ENCODE results near the gene NBPF14.
"Not testable (repeated sequence)": the region's sequence is repeated elsewhere in the genome, so short reads cannot be mapped to it uniquely, and the experiment has no call there.

NBPF14 gene

DNA sequence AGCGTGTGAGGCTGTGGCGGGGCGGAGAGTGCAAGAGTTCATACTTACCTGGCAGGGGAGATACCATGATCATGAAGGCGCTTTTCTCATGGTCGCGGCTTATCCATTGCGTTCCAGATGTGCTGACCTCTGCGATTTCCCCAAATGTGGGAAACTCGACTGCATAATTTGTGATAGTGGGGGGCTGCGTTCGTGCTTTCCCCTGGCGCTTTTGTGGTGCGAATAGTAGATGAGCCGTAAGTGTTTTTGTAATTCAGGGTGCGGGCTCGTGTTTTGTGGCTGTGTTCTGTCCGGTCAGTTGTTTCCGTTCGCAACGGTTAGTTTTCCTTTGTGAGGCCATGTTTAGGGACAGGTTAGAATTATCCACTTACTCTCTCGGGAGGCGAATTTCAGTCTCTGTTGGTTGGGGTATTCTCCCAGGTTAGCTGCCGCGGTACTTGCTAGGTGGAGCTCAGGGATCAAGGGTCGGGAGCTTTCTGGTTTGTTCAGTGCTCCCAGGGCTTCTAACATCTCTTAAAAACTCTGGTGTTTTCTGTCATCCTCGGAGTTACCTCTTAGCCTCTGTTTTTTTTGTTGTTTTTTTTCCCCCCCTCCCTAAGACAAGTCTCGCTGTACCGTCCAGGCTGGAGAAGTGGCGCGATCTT, 73.1 kb downstream of the NBPF14 start:
- H3K27ac Mint-ChIP-seq (ENCODE audit: low read depth), result peak overlapping the region; percentile 99
- peak; percentile 68 for ATAC-seq (replicated peaks; ENCODE audit: extremely low read depth, poor library complexity, severe bottlenecking)
- H3K4me3 Mint-ChIP-seq, result peak overlapping the region; percentile 95
- peaks cover 11% of the 10 kb centered on the region for H3K4me1 Mint-ChIP-seq
- peaks cover 16% of the 10 kb centered on the region for H3K36me3 Mint-ChIP-seq (ENCODE audit: insufficient read depth)
- H3K27me3 Mint-ChIP-seq, H3K9me3 Mint-ChIP-seq: not testable (repeated sequence)
- DNase-seq (ENCODE audit: low spot score in 2 of 2), result peak; percentile 74 to 90

GRCh38 chr1:148522072-148522471, 73.7 kb downstream of the NBPF14 start:
- Mint-ChIP-seq H3K4me3 (peak overlapping the region; percentile 95), H3K4me1 (peaks cover 11% of the 10 kb centered on the region), H3K27ac (ENCODE audit: low read depth) (peak overlapping the region; percentile 99), H3K36me3 (ENCODE audit: insufficient read depth) (peaks cover 16% of the 10 kb centered on the region)
- H3K9me3 Mint-ChIP-seq, H3K27me3 Mint-ChIP-seq: not testable (repeated sequence)
- ATAC-seq (replicated peaks; ENCODE audit: extremely low read depth, poor library complexity, severe bottlenecking) (peak; percentile 44), DNase-seq (ENCODE audit: low spot score in 2 of 2) (peak; percentile 60 to 74)

DNA sequence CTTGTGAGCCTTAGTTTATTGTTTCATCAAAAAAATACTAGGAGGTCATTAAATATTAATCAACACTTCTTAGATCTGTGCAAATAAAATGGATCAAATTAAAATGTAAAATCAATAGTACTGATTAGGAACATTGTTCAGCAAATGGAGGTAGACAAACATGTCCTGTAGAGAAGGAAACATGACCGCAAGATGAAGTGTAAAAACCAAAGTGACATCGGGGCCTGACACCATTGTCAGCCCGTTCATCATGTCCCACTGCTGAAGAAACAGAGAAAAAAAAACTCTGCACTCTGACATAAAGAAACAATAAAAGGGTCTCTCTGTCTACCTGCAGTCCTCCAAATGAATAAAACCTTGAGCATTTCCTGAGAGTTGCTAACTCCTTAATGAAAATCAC, 81.5 kb downstream of the NBPF14 start:
- not testable (repeated sequence) for H3K4me1 Mint-ChIP-seq; H3K9me3 Mint-ChIP-seq; DNase-seq (ENCODE audit: low spot score in 2 of 2); H3K4me3 Mint-ChIP-seq; H3K36me3 Mint-ChIP-seq (ENCODE audit: insufficient read depth); H3K27ac Mint-ChIP-seq (ENCODE audit: low read depth); H3K27me3 Mint-ChIP-seq
- peak; percentile 65 for ATAC-seq (replicated peaks; ENCODE audit: extremely low read depth, poor library complexity, severe bottlenecking)

DNA sequence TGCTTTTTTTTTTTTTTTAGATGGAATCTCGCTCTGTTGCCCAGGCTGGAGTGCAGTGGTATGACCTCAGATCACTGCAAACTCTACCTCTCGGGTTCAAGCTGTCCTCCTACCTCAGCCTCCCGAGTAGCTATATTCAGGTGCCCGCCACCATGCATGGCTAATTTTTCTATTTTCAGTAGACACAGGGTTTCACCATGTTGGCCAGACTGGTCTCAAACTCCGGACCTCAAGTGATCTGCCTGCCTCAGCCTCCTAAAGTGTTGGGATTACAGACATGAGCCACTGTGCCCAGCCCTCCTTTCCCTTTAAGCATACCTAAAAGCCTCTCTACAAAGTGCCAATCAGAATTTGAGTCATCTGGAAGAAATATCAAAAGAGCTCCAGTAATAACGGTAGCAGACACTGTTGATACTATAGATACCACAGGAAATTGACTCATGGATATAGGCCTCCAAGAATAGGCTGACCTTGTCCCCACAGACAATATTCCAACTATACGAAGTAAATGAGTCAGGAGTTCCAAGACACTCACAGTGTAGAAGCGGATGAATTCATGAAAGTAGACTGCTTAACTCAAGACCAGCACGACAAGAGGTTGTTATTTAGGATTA, 83.1 kb downstream of the NBPF14 start:
- not testable (repeated sequence) for ATAC-seq (replicated peaks; ENCODE audit: extremely low read depth, poor library complexity, severe bottlenecking); H3K9me3 Mint-ChIP-seq; H3K27ac Mint-ChIP-seq (ENCODE audit: low read depth); H3K27me3 Mint-ChIP-seq; H3K4me1 Mint-ChIP-seq; H3K4me3 Mint-ChIP-seq; DNase-seq (ENCODE audit: low spot score in 2 of 2); H3K36me3 Mint-ChIP-seq (ENCODE audit: insufficient read depth)

DNA sequence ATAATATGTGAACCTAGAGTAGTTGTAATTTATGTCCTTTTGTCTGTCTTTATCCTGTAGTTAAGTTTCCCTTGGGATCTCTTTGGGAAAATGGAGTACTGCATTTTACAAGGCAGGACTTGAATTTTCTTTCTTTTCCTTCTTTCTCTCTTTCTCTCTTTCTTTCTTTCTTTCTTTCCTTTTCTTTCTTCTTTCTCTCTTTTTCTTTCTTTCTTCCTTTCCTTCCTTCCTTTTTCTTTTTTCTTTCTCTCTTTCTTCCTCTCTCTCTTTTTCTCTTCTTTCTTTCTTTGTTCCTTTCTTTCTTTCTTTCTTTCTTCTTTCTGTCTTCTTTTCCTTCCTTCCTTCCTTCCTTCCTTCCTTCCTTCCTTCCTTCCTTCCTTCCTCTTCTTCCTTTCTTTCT, 101.9 kb downstream of the NBPF14 start:
- not testable (repeated sequence) for H3K9me3 Mint-ChIP-seq; ATAC-seq (replicated peaks; ENCODE audit: extremely low read depth, poor library complexity, severe bottlenecking); H3K4me1 Mint-ChIP-seq; H3K27me3 Mint-ChIP-seq; H3K4me3 Mint-ChIP-seq; DNase-seq (ENCODE audit: low spot score in 2 of 2); H3K36me3 Mint-ChIP-seq (ENCODE audit: insufficient read depth)
- H3K27ac Mint-ChIP-seq (ENCODE audit: low read depth), result peak overlapping the region; percentile 73

DNA sequence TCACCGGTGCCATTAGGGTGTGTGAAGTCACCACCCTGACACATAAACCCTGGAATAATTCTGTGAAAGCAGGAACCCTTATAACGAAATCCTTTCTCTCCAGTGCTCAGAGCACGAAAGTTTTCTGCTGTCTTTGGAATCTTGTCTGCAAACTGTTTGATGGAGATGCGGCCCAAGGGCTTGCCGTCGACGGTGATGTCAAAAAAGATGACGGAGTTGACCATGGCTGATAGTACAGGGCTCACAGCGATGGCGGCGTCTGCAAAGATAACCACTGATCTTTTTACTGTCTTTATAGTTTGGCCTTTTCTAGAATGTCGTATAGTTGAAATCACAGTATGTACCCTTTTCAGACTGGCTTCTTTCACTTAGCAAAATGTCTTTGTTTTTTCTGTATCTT, 112.8 kb downstream of the NBPF14 start, which contains the start of gene PPIAL4G:
Gene PPIAL4G (minus strand): TSS at position 274 of the 400 bp plus-strand sequence. CDS start 50 bp downstream, at position 224.
- H3K4me3 Mint-ChIP-seq; H3K9me3 Mint-ChIP-seq; DNase-seq (ENCODE audit: low spot score in 2 of 2); H3K27ac Mint-ChIP-seq (ENCODE audit: low read depth); ATAC-seq (replicated peaks; ENCODE audit: extremely low read depth, poor library complexity, severe bottlenecking); H3K4me1 Mint-ChIP-seq; H3K36me3 Mint-ChIP-seq (ENCODE audit: insufficient read depth); H3K27me3 Mint-ChIP-seq: not testable (repeated sequence)
